Nephron (organoid): Measurements from ENCODE around the gene FCRL1.

ENCODE experiments used
- H3K27ac Mint-ChIP-seq, 3 experiments: 2 replicates each; pipeline ENCODE4 v1.8.0; 2020; ENCODE audit warnings: mixed read lengths in 3 of 3, mild to moderate bottlenecking in 2 of 3, moderate library complexity in 1 of 3
- H3K27me3 Mint-ChIP-seq: 2 replicates; pipeline ENCODE4 v1.8.0; 2021; ENCODE audit warnings: low read depth, mild to moderate bottlenecking, moderate library complexity, mixed read lengths
- H3K36me3 Mint-ChIP-seq: 2 replicates; pipeline ENCODE4 v1.8.0; 2020; ENCODE audit warnings: low read depth, mixed read lengths
- H3K4me1 Mint-ChIP-seq: 2 replicates; pipeline ENCODE4 v1.8.0; 2020; ENCODE audit warnings: mixed read lengths
- H3K4me3 Mint-ChIP-seq, 3 experiments: 2 replicates each; pipeline ENCODE4 v1.8.0; 2020; ENCODE audit warnings: mild to moderate bottlenecking in 3 of 3, mixed read lengths in 3 of 3, moderate library complexity in 2 of 3
- H3K9me3 Mint-ChIP-seq: 2 replicates; pipeline ENCODE4 v1.8.0; 2020; ENCODE audit warnings: mixed read lengths
- CTCF ChIP-seq, 3 experiments: fragments of 200-600 bp; sonication (generic); IDR thresholded peaks; one replicate each; pipeline ENCODE4 v1.5.0; 2021; ENCODE audit warnings: antibody characterized with exemption in 3 of 3; ENCODE audit not compliant: unreplicated experiment in 3 of 3

FCRL1 gene

GRCh38 chr1:157775101-157775870 lies 44.6 kb downstream of the FCRL1 start:
- H3K4me3 Mint-ChIP-seq = no peak overlapping the region
- no peak for TF ChIP-seq CTCF (IDR thresholded peaks at IDR 0.05; ENCODE audit: unreplicated experiment in 3 of 3)
- no peaks in the 10 kb centered on the region for H3K9me3 Mint-ChIP-seq
- H3K27me3 Mint-ChIP-seq = no peaks in the 10 kb centered on the region
- no peak overlapping the region for H3K27ac Mint-ChIP-seq
- no peaks in the 10 kb centered on the region for H3K4me1 Mint-ChIP-seq
- no peaks in the 10 kb centered on the region for H3K36me3 Mint-ChIP-seq

- H3K27me3 Mint-ChIP-seq = no peaks in the 10 kb centered on the region
- no peak overlapping the region for H3K27ac Mint-ChIP-seq
- H3K4me3 Mint-ChIP-seq = no peak overlapping the region
- no peaks in the 10 kb centered on the region for H3K36me3 Mint-ChIP-seq
- H3K4me1 Mint-ChIP-seq = no peaks in the 10 kb centered on the region
- TF ChIP-seq CTCF (IDR thresholded peaks at IDR 0.05; ENCODE audit: unreplicated experiment in 3 of 3) = no peak
- H3K9me3 Mint-ChIP-seq = no peaks in the 10 kb centered on the region
These were observed 45.5 kb downstream of the FCRL1 start for GRCh38 chr1:157774412-157774811.

DNA sequence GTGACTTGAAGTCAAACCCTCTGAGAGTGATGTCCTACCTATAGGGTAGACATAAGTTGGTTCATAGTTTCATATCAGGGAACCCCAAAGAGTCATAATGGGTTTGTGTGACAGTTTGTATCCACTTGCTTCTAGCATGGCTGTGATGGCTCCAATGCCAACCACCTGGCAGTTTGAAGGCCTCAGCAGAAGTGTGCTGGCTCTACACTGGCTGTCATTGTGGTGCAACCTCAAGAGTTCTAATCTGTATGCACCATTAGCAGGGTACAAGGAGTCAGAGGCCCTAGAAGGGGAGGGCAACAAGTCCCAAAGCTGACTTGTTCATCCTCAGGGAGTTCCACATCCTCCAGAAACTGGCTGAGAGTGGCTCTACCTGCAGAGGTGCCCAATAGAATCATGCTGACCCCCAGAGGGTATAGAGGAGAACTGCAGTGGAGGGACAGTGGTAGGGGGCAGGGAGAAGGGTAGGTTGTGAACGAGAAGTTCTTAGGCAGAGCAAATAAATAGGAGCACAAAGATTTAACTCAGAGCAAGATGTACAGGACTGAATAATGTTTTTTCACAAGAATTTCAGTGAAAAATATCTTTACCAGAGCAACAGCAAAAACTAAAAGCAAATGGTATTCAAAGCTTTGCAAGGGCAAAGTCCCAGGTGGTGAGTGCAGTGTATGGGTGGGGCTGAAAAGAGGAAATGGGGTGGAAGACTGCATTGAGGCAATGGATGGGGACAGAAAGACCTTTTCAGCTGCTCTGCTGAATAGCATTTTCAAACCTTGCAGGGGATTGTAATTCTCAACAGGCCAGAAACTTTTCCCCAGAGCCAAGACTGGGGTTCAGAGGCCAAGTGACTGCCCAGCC lies 46.2 kb downstream of the FCRL1 start:
- no peaks in the 10 kb centered on the region for H3K4me1 Mint-ChIP-seq
- no peaks in the 10 kb centered on the region for H3K27me3 Mint-ChIP-seq
- no peak overlapping the region for H3K27ac Mint-ChIP-seq
- peak in 1 of 3 experiments; percentile 16 for TF ChIP-seq CTCF (IDR thresholded peaks at IDR 0.05; ENCODE audit: unreplicated experiment in 3 of 3)
- no peak overlapping the region for H3K4me3 Mint-ChIP-seq
- no peaks in the 10 kb centered on the region for H3K9me3 Mint-ChIP-seq
- no peaks in the 10 kb centered on the region for H3K36me3 Mint-ChIP-seq

DNA sequence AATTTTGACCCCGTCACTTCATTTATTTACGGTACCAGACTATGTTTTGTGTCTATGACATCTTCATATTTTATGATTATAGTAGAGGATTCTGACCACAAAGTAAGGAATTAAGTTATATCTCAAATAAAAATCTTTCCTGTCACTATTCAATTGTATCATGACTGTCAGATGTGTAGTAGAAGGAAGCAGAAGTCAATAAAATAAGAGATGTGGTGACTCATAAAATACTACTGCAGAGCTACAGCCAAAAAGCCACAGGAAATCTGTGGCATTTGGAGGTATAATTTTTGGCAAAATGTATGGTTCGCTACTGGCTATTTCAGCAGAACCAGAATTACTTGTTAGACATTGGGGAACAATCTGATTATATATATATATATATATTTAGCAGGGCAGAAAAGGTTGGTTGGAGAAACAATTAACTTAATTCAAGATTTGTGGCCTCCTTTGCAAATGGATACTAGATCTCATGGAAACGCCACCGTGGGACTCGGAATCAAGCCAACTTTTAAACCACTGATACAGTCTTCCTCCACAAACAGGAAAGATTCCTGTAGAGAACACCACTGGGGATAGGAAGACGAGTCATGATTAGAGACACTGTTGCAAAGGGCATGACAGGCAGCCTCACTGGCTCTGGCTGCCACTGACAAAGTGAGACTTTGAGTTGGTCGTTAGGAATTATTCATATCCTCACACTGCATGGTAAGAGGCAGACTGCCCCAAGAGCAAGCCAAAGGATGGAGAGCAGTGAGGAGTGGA lies 48.1 kb downstream of the FCRL1 start:
- Mint-ChIP-seq H3K4me3 (no peak overlapping the region), H3K36me3 (no peaks in the 10 kb centered on the region), H3K27me3 (no peaks in the 10 kb centered on the region), H3K9me3 (no peaks in the 10 kb centered on the region), H3K4me1 (no peaks in the 10 kb centered on the region), H3K27ac (no peak overlapping the region)
- no peak for TF ChIP-seq CTCF (IDR thresholded peaks at IDR 0.05; ENCODE audit: unreplicated experiment in 3 of 3)

GRCh38 chr1:157770442-157771043 lies 49.4 kb downstream of the FCRL1 start:
- no peaks in the 10 kb centered on the region for H3K36me3 Mint-ChIP-seq

More at GRCh38 chr1:157770442-157771043, 49.4 kb downstream of the FCRL1 start:
- H3K4me3 Mint-ChIP-seq = no peak overlapping the region
- H3K9me3 Mint-ChIP-seq = no peaks in the 10 kb centered on the region
- no peak overlapping the region for H3K27ac Mint-ChIP-seq
- H3K4me1 Mint-ChIP-seq = no peaks in the 10 kb centered on the region
- no peaks in the 10 kb centered on the region for H3K27me3 Mint-ChIP-seq
- peak in 1 of 3 experiments; percentile 13 for TF ChIP-seq CTCF (IDR thresholded peaks at IDR 0.05; ENCODE audit: unreplicated experiment in 3 of 3)
